ENCODE data around the gene EPHA3. TPM values are rescaled to one million over a fixed set of nuclear protein-coding genes. Genes with fewer than 3 reads are reported as not detected.

Gene EPHA3
- total RNA-seq, 1 donor from 2014 or later: 3.3 TPM

- H3K9me3 ChIP-seq: no peaks in the 10 kb centered on the region
- H3K36me3 ChIP-seq: no peaks in the 10 kb centered on the region
- H3K27ac ChIP-seq: peak overlapping the region in 1 of 2 donors; percentile 7
- no peaks in the 10 kb centered on the region for H3K27me3 ChIP-seq
- no peak for DNase-seq (ENCODE audit: low spot score in 2 of 2)
- H3K4me3 ChIP-seq: no peak overlapping the region
- intact Hi-C loops (cut with DNase I): no loop called here
- peaks cover 0 to 2% of the 10 kb centered on the region in 2 donors for H3K4me1 ChIP-seq
- TF ChIP-seq CTCF (IDR thresholded peaks at IDR 0.05): no peak
These were observed 119.8 kb downstream of the EPHA3 start for GRCh38 chr3:89227218-89227617.

- no peaks in the 10 kb centered on the region for H3K27me3 ChIP-seq
These were observed 120.2 kb downstream of the EPHA3 start for GRCh38 chr3:89227634-89228033.

GRCh38 chr3:89232155-89232554, 124.7 kb downstream of the EPHA3 start:
- Histone ChIP-seq H3K9me3 (no peaks in the 10 kb centered on the region), H3K36me3 (no peaks in the 10 kb centered on the region), H3K4me1 (peaks cover 0 to 2% of the 10 kb centered on the region in 2 donors), H3K27me3 (no peaks in the 10 kb centered on the region), H3K27ac (no peak overlapping the region), H3K4me3 (no peak overlapping the region)
- intact Hi-C loops (cut with DNase I): no loop called here
- TF ChIP-seq CTCF (IDR thresholded peaks at IDR 0.05): no peak
- DNase-seq (ENCODE audit: low spot score in 2 of 2): no peak

More at GRCh38 chr3:89227634-89228033, 120.2 kb downstream of the EPHA3 start:
- peak overlapping the region; percentile 7 to 22 for H3K27ac ChIP-seq
- H3K9me3 ChIP-seq: no peaks in the 10 kb centered on the region
- intact Hi-C loops (cut with DNase I): no loop called here
- TF ChIP-seq CTCF (IDR thresholded peaks at IDR 0.05): no peak
- H3K4me3 ChIP-seq: no peak overlapping the region
- DNase-seq (ENCODE audit: low spot score in 2 of 2): no peak
- H3K36me3 ChIP-seq: no peaks in the 10 kb centered on the region
- peaks cover 0 to 2% of the 10 kb centered on the region in 2 donors for H3K4me1 ChIP-seq

- no peaks in the 10 kb centered on the region for H3K27me3 ChIP-seq
- no peaks in the 10 kb centered on the region for H3K9me3 ChIP-seq
- H3K36me3 ChIP-seq: no peaks in the 10 kb centered on the region
- no peak for TF ChIP-seq CTCF (IDR thresholded peaks at IDR 0.05)
- no peak for DNase-seq (ENCODE audit: low spot score in 2 of 2)
- intact Hi-C loops (cut with DNase I): no loop called here
- no peak overlapping the region for H3K4me3 ChIP-seq
- no peaks in the 10 kb centered on the region for H3K4me1 ChIP-seq
- no peak overlapping the region for H3K27ac ChIP-seq
These were observed 127.2 kb downstream of the EPHA3 start for GRCh38 chr3:89234620-89235019.

- intact Hi-C loops (cut with DNase I): no loop called here
- H3K27ac ChIP-seq: no peak overlapping the region
- no peak for TF ChIP-seq CTCF (IDR thresholded peaks at IDR 0.05)
- H3K4me3 ChIP-seq: no peak overlapping the region
- H3K9me3 ChIP-seq: no peaks in the 10 kb centered on the region
- no peak for DNase-seq (ENCODE audit: low spot score in 2 of 2)
- no peaks in the 10 kb centered on the region for H3K4me1 ChIP-seq
- no peaks in the 10 kb centered on the region for H3K36me3 ChIP-seq
- no peaks in the 10 kb centered on the region for H3K27me3 ChIP-seq
These were observed 131.4 kb downstream of the EPHA3 start for GRCh38 chr3:89238846-89239245.

- Histone ChIP-seq H3K27me3 (no peaks in the 10 kb centered on the region), H3K4me3 (no peak overlapping the region), H3K36me3 (no peaks in the 10 kb centered on the region), H3K4me1 (no peaks in the 10 kb centered on the region), H3K9me3 (no peaks in the 10 kb centered on the region), H3K27ac (no peak overlapping the region)
- intact Hi-C loops (cut with DNase I): no loop called here
- no peak for DNase-seq (ENCODE audit: low spot score in 2 of 2)
- TF ChIP-seq CTCF (IDR thresholded peaks at IDR 0.05): no peak
These were observed 132.4 kb downstream of the EPHA3 start for GRCh38 chr3:89239774-89240173.

Measured in ascending aorta (tissue), 2 donors.